HuH-7.5 (cell line): ENCODE measurements around the gene ACAD10.
"Not testable (repeated sequence)": the region's sequence is repeated elsewhere in the genome, so short reads cannot be mapped to it uniquely, and the experiment has no call there.

Source experiments
- DNase-seq: peaks from one replicate; pipeline ENCODE4 v3.0.0; 2011; ENCODE audit warnings: low spot score

Gene ACAD10

GRCh38 chr12:111685811-111686573 lies at the start of gene ACAD10, which contains the start of gene BRAP:
Gene ACAD10, plus strand, starts transcription at chr12:111686053. Its CDS starts 6,657 bp downstream, at chr12:111692710.
Gene BRAP, minus strand, starts transcription at chr12:111685956. Its CDS starts 164 bp downstream, at chr12:111685792.
- peak; percentile 92 for DNase-seq

DNA sequence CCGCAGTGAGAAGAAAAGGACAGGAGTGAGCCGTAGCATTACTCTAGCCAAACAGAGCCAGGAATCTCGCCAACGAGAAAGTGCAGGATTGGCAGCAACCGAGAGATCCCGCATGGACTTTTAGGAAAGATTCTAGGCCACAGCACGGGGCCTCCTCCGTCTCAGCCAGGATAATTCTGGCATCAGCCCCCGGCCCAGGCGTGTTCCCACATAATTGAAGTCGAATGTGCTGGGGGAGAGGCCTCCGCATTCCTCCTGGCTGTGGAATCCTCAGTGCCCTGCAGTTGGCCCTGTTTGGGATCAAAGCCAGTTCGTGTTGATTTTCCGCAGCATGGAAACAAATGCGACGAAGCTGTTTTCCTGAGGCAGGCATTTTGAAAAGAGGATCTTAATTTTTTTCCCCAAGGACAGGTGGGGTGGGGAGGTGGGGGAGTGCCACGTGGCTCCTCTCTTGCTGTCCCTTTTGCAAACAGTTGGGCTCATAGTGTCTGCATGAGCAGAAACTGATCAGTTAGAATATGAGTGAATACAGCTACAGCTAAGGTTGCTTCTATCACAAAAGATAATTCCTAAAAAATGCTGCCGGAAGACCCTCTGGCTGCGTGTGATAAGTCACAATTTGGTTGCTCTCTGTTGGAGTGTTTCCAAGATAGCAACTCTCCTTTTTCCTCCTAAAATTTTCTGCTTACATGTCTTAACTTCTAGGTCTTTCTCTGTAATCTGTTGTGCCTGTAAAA lies 49.5 kb upstream of the ACAD10 start:
- DNase-seq: no peak

GRCh38 chr12:111638556-111638955 lies 47.3 kb upstream of the ACAD10 start:
- no peak for DNase-seq

GRCh38 chr12:111640506-111640905 lies 45.3 kb upstream of the ACAD10 start:
- DNase-seq: no peak

- DNase-seq: no peak
Observed at GRCh38 chr12:111642681-111643426, 43.0 kb upstream of the ACAD10 start.

DNA sequence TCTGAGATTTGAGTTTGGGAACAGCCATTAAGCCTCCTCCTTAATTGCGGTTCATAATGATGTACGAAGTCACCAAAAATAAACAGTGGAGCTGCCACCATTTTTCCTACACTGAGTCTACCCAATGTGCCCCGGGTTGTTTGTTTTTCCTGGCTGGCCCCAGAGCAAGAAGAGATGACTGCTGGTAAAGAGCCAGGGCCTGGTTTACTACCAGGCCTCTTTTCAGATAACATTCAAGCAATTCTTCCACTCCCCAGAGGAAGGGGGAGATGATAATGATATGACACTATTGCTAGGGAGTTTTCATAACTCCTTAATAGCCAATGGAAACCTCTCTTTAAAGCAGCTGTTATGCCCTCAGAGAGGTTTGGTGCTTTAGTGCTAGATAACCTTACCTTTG lies 42.4 kb upstream of the ACAD10 start:
- no peak for DNase-seq

DNA sequence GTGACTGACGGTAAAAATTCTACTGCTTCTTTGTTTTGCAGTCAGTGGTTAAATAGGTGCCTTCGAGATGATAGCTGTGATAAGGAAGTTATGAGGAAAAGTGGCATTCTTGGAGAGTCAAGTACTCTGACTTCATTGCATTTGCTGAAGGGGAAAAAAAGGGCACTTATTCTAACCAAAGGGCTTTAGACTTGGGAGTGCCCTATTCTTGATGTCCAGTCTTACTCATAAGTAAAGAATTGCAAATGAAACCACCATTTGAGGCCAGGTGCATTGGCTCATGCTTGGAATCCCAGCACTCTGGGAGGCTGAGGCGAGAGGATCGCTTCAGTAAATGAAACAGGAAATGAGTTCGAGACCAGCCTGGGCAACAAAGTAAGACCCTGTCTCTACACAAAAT lies 40.4 kb upstream of the ACAD10 start:
- DNase-seq: no peak

DNA sequence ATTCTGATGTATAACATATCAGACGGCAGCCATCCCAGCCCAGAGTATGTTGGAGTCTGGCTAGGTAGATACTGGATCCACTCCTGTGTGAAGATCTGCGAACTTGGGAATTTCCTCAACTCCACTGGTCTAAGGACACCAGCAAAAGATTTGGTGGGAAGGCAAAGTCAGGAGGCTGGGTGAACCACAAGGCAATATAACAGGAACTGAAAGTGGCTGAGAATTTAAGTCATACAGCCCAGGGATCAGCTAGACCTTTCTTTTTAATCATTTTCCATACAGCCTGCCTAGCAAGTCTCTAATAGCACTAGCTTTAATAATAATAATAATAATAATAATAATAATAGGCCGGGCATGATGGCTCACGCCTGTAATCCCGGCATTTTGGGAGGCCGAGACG lies 34.9 kb upstream of the ACAD10 start:
- no peak for DNase-seq

DNA sequence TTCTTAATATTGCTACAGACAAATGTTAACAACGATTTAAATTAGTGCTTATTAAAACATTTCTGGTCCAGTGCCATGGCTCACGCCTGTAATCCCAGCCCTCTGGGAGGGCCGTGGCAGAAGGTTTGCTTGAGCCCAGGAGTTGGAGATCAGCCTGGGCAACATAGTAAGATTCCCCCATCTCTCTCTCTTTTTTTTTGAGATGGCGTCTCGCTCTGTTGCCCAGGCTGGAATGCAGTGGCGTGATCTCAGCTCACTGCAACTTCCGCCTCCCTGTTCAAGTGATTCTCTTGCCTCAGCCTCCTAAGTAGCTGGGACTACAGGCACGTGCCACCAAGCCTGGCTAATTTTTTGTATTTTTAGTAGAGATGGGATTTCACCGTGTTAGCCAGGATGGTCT lies 33.3 kb upstream of the ACAD10 start:
- not testable (repeated sequence) for DNase-seq

DNA sequence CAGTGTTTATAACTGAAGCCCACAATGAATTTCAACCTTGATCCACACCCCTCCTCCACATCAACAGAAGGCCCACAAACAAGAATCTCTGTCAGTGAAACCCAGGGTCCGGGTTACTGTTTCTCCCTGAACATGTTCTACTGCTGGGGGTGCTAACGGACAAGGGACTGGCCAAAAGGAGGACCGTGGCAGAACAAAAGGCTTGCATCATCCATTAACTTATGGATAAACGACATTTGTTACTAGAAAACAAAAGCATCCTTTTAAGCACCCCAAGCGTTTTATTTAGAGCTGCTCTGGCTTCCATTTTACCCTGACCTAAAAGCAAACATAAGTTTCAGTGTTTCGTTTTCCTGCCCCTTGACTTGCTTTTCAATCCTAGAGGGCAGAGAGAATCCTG lies 32.3 kb upstream of the ACAD10 start:
- no peak for DNase-seq

DNA sequence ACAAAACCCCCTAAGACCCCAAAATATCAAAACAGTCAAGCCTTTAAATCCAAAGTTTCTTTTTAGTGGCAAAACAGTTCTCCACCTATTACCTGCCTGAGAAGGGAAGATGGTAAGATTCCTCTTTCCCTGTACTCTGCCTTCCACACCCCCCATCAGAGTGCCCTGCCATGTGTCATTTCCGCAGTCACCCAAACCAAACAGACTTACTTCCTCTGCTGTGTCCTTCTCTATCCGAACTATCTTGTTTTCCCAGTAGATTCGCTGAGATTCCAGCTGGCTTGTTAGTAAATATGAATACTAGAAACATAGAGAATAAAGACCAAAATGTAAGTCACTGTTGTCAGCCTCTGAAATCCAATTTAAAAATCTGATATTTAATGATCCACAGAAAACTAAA lies 30.5 kb upstream of the ACAD10 start:
- no peak for DNase-seq

- DNase-seq: no peak
Observed at GRCh38 chr12:111656016-111656415, 29.8 kb upstream of the ACAD10 start.

DNA sequence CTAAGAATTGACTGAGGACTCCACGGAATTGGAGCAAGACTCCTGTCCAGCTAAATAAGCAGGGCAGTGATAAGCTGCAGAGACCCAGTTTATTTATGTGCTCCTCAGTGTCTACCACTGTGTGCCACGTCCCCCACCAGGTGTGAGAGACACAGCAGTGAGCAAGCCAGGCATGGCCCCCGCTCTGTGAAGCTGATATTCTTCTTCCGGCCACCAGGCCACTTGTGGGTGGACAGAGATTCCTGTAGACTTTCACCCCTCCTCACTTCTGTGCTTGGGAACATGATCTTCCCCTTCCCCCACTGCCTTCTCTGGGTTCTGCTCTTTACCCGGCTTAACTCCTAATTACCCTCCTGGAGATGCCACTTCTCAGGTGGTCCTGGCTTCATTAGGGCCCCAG lies 21.4 kb upstream of the ACAD10 start:
- no peak for DNase-seq

DNA sequence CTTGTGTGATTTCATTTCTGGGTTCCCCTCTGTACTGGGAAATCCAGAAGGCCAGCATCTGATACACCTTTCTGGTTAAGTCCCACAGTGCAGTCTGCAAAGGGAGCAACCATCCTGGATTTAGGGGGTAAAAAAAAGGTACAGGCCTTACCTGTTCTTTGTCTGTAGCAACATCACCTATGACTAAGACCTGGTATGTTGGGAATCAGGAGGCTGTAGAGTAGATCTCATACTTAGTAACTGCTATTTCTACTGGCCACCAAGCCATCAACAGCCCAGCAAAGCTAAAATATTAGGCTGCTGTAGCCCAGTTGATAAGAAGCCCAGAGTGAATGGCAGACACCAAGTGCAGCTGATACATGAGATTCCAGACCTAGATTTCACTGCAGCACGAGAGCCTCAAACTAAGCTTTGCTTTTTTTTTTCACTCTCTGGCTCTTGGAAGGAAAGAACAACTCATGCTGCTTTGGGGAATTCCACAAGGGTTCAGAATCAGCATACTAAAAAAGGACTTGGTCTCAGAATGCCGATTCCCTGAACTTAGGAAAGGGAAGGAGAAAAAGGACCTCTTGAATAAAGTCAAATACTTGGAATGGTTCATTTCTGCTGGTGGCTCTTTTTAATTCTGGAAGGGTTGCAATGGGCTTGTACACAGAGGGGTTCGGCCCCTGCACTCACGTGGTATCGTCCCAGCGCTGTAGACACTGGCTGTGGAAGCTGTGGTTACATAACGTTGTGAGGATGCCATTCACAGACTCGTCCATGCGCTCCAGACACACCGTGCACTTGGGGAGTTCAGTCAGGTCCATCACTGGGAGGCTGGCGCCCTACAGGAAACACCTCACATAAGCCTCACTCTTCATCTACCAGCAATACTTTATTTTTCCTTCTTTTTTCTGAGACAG lies 20.6 kb upstream of the ACAD10 start:
- DNase-seq: no peak

GRCh38 chr12:111672822-111673381 lies 13.0 kb upstream of the ACAD10 start:
- no peak for DNase-seq

- no peak for DNase-seq
Observed at GRCh38 chr12:111673503-111673902, 12.3 kb upstream of the ACAD10 start.

GRCh38 chr12:111677186-111677585 lies 8.7 kb upstream of the ACAD10 start:
- no peak for DNase-seq

- DNase-seq: not testable (repeated sequence)
Observed at GRCh38 chr12:111684485-111685198, 1.2 kb upstream of the ACAD10 start.

GRCh38 chr12:111685322-111685810 lies 487 bp upstream of the ACAD10 start:
- DNase-seq: peak; percentile 23

- no peak for DNase-seq
Observed at GRCh38 chr12:111686574-111687105, 787 bp downstream of the ACAD10 start.
